ENCODE measurements around the gene TDRD7. TPM values are rescaled to one million over a fixed set of nuclear protein-coding genes. Genes with fewer than 3 reads are reported as not detected.

Gene TDRD7
- total RNA-seq, 1 experiment from 2014 or later = 22.0 TPM

DNA sequence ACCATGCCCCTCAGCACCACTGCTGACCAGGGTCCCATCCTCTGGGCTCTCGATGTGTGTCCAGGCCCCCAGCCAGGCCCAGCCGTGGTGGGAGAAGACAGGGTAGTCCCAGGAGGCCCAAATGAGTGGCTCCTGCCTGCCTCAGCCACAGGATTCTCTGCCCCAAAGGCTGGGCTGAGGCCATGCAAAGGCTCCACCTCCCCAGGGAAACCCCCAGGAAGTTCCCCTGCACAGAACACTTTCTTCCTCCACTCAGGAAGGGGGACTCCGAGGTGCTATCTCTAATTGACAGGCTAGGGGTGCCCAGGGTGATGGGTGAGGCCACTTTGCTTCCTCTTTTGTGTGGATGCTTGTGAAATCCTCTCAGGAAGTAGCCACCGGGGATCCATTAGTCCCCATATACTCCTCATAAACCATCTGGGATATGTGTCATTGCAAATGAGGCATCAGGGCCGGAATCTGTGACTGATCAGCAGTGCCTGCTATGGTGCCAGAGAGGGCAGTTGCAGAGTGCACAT lies 23.1 kb upstream of the TDRD7 start:
- TF ChIP-seq, protein P1, sequence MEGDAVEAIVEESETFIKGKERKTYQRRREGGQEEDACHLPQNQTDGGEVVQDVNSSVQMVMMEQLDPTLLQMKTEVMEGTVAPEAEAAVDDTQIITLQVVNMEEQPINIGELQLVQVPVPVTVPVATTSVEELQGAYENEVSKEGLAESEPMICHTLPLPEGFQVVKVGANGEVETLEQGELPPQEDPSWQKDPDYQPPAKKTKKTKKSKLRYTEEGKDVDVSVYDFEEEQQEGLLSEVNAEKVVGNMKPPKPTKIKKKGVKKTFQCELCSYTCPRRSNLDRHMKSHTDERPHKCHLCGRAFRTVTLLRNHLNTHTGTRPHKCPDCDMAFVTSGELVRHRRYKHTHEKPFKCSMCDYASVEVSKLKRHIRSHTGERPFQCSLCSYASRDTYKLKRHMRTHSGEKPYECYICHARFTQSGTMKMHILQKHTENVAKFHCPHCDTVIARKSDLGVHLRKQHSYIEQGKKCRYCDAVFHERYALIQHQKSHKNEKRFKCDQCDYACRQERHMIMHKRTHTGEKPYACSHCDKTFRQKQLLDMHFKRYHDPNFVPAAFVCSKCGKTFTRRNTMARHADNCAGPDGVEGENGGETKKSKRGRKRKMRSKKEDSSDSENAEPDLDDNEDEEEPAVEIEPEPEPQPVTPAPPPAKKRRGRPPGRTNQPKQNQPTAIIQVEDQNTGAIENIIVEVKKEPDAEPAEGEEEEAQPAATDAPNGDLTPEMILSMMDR (IDR thresholded peaks at IDR 0.05; ENCODE audit: insufficient read depth in 1 of 2, low read depth in 1 of 2, low read length in 1 of 2, severe bottlenecking in 1 of 2, unreplicated experiment in 1 of 2) = no peak
- Histone ChIP-seq H3K9me3 (no peaks in the 10 kb centered on the region; the same call in 1 of the 2 replicates), H3K4me1 (peaks cover 51% of the 10 kb centered on the region), H3K4me3 (ENCODE audit: low read depth, low read length) (no peak overlapping the region), H3K36me3 (ENCODE audit: control insufficient read depth, insufficient read depth, low read length) (no peaks in the 10 kb centered on the region), H3K27me3 (replicated peaks; ENCODE audit: control insufficient read depth, insufficient read depth, low read length) (no peaks in the 10 kb centered on the region)
- no peak for DNase-seq
- H3K27ac Mint-ChIP-seq (ENCODE audit: unreplicated experiment) = no peak overlapping the region
- POLR2A ChIA-PET = no interaction called here
- no peaks in the 10 kb centered on the region for H3K27me3 Mint-ChIP-seq (ENCODE audit: insufficient read depth, unreplicated experiment)
- H3K9me3 Mint-ChIP-seq (ENCODE audit: unreplicated experiment) = peaks cover 9% of the 10 kb centered on the region
- H3K4me1 Mint-ChIP-seq (ENCODE audit: low read depth, unreplicated experiment) = peaks cover 40% of the 10 kb centered on the region
- CTCF ChIA-PET = interaction anchor here (0.6 kb wide), 1 partner anchor 99 kb away, joined by 6 read pairs; no protein-coding TSS in a partner anchor
- BruUV-seq (replicated peaks) = no TSS peak
- intact Hi-C loops (cut with micrococcal nuclease; ENCODE audit: unreplicated experiment) = loop anchor here (5.0 to 10.0 kb wide), 2 partner anchors 154 to 209 kb away; no protein-coding TSS in a partner anchor
- no peak overlapping the region for H3K4me3 Mint-ChIP-seq (ENCODE audit: unreplicated experiment)
- H3K36me3 Mint-ChIP-seq (ENCODE audit: insufficient read depth, unreplicated experiment) = peaks cover 5% of the 10 kb centered on the region

DNA sequence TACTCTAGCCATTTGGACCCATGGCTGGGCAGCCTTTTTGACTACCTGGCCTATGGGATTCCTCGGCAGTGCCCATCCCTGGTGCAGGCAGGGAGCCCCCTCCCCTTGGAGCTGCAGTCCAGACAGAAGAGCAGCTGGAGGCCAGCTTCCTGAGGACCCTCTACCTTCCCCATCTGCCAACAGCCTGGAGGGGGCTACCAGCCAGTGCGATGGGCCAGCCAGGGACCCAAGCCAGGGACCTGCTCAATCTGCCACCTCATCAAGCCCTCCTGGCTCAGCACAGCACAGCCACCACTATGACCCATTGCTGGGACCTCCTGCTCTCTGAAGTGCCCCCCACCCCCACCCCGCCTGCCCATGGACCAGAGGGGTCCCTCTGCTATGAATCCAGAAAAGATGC lies 22.6 kb upstream of the TDRD7 start:
- H3K9me3 ChIP-seq = no peaks in the 10 kb centered on the region; the same call in 1 of the 2 replicates
- TF ChIP-seq, protein P1 (IDR thresholded peaks at IDR 0.05; ENCODE audit: insufficient read depth in 1 of 2, low read depth in 1 of 2, low read length in 1 of 2, severe bottlenecking in 1 of 2, unreplicated experiment in 1 of 2) = no peak
- peaks cover 5% of the 10 kb centered on the region for H3K36me3 Mint-ChIP-seq (ENCODE audit: insufficient read depth, unreplicated experiment)
- POLR2A ChIA-PET = no interaction called here
- DNase-seq = no peak
- H3K27me3 ChIP-seq (replicated peaks; ENCODE audit: control insufficient read depth, insufficient read depth, low read length) = no peaks in the 10 kb centered on the region
- H3K4me1 Mint-ChIP-seq (ENCODE audit: low read depth, unreplicated experiment) = peaks cover 39% of the 10 kb centered on the region
- intact Hi-C loops (cut with micrococcal nuclease; ENCODE audit: unreplicated experiment) = loop anchor here (5.0 to 10.0 kb wide), 2 partner anchors 154 to 208 kb away; no protein-coding TSS in a partner anchor
- no peak overlapping the region for H3K4me3 Mint-ChIP-seq (ENCODE audit: unreplicated experiment)
- H3K4me1 ChIP-seq = peaks cover 46% of the 10 kb centered on the region
- H3K36me3 ChIP-seq (ENCODE audit: control insufficient read depth, insufficient read depth, low read length) = no peaks in the 10 kb centered on the region
- CTCF ChIA-PET = no interaction called here
- peaks cover 12% of the 10 kb centered on the region for H3K9me3 Mint-ChIP-seq (ENCODE audit: unreplicated experiment)
- no peak overlapping the region for H3K4me3 ChIP-seq (ENCODE audit: low read depth, low read length)
- H3K27me3 Mint-ChIP-seq (ENCODE audit: insufficient read depth, unreplicated experiment) = no peaks in the 10 kb centered on the region
- no TSS peak for BruUV-seq (replicated peaks)
- H3K27ac Mint-ChIP-seq (ENCODE audit: unreplicated experiment) = no peak overlapping the region

DNA sequence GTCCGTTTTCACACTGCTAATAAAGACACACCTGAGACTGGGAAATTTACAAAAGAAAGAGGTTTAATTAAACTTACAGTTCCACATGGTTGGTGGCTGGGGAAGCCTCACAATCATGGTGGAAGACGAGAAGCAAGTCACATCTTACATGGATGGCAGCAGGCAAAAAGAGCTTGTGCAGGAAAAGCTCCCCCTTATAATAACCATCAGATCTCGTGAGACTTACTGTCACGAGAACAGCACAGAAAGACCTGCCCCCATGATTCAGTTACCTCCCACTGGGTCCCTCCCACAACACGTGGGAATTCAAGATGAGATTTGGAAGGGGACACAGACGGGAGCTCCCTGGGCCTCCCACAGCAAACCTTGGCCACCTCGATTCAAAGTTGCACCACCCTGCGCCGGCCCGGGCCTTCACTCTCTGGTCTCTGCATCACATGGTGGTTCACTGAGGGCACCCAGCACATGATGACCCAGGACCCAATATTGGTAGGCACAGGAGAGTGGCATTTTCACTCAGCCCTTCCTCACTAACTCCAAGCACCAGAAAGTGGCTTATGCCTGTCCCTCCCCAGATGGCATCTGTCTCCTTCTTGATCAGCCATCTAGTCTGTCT lies 21.0 kb upstream of the TDRD7 start:
- Histone ChIP-seq H3K27me3 (replicated peaks; ENCODE audit: control insufficient read depth, insufficient read depth, low read length) (no peaks in the 10 kb centered on the region), H3K9me3 (no peaks in the 10 kb centered on the region; the same call in 1 of the 2 replicates), H3K36me3 (ENCODE audit: control insufficient read depth, insufficient read depth, low read length) (no peaks in the 10 kb centered on the region), H3K4me3 (ENCODE audit: low read depth, low read length) (no peak overlapping the region), H3K4me1 (peaks cover 30% of the 10 kb centered on the region)
- intact Hi-C loops (cut with micrococcal nuclease; ENCODE audit: unreplicated experiment) = no loop called here
- Mint-ChIP-seq H3K27ac (ENCODE audit: unreplicated experiment) (no peak overlapping the region), H3K9me3 (ENCODE audit: unreplicated experiment) (peaks cover 12% of the 10 kb centered on the region), H3K4me1 (ENCODE audit: low read depth, unreplicated experiment) (peaks cover 26% of the 10 kb centered on the region), H3K27me3 (ENCODE audit: insufficient read depth, unreplicated experiment) (no peaks in the 10 kb centered on the region), H3K4me3 (ENCODE audit: unreplicated experiment) (no peak overlapping the region), H3K36me3 (ENCODE audit: insufficient read depth, unreplicated experiment) (peaks cover 5% of the 10 kb centered on the region)
- DNase-seq = no peak
- no TSS peak for BruUV-seq (replicated peaks)
- TF ChIP-seq, protein P1 (IDR thresholded peaks at IDR 0.05; ENCODE audit: insufficient read depth in 1 of 2, low read depth in 1 of 2, low read length in 1 of 2, severe bottlenecking in 1 of 2, unreplicated experiment in 1 of 2) = no peak
- ChIA-PET CTCF (no interaction called here), POLR2A (no interaction called here)
